Neuronal stem cell (in vitro differentiated cells): Measurements from ENCODE around the gene MAZ.
"Not testable (repeated sequence)": the region's sequence is repeated elsewhere in the genome, so short reads cannot be mapped to it uniquely, and the experiment has no call there.

Experiments
- DNase-seq: peaks from one replicate; pipeline ENCODE4 v3.0.0-alpha.2; 2013; ENCODE audit warnings: low spot score
- H2AFZ ChIP-seq: one replicate; pipeline ENCODE4 v1.6.1; 2013; ENCODE audit warnings: mild to moderate bottlenecking, low read length, inconsistent platforms
- H2AK5ac ChIP-seq: 2 replicates; pipeline ENCODE4 v1.6.1; 2013; ENCODE audit warnings: low read depth, mild to moderate bottlenecking, inconsistent platforms, low read length, moderate library complexity, mixed read lengths
- H2BK120ac ChIP-seq: 2 replicates; pipeline ENCODE4 v1.6.1; 2013; ENCODE audit warnings: low read depth, mild to moderate bottlenecking, inconsistent platforms, low read length, moderate library complexity, mixed read lengths
- H2BK12ac ChIP-seq: one replicate; pipeline ENCODE4 v1.6.1; 2013; ENCODE audit warnings: low read length, inconsistent platforms
- H2BK15ac ChIP-seq: 2 replicates; pipeline ENCODE4 v1.6.1; 2013; ENCODE audit warnings: mild to moderate bottlenecking, low read length, inconsistent platforms, mixed read lengths
- H2BK5ac ChIP-seq: one replicate; pipeline ENCODE4 v1.6.1; 2013; ENCODE audit warnings: inconsistent platforms, mild to moderate bottlenecking, low read length, moderate library complexity
- H3K14ac ChIP-seq: one replicate; pipeline ENCODE4 v1.6.1; 2013; ENCODE audit warnings: low read length, inconsistent platforms
- H3K18ac ChIP-seq: 2 replicates; pipeline ENCODE4 v1.6.1; 2013; ENCODE audit warnings: low read length, inconsistent platforms
- H3K23ac ChIP-seq: 2 replicates; pipeline ENCODE4 v1.6.1; 2013; ENCODE audit warnings: low read depth, mild to moderate bottlenecking, mixed read lengths, low read length, inconsistent platforms; ENCODE audit not compliant: poor library complexity
- H3K27ac ChIP-seq: replicated peaks from 3 replicates; pipeline ENCODE4 v1.5.1; 2013; ENCODE audit warnings: low read length, inconsistent platforms
- H3K27me3 ChIP-seq, 3 experiments: 2 replicates each; pipeline ENCODE4 v1.6.1; 2013; ENCODE audit warnings: low read length in 3 of 3, mild to moderate bottlenecking in 2 of 3, inconsistent platforms in 1 of 3, low read depth in 1 of 3, mixed read lengths in 1 of 3, moderate library complexity in 1 of 3; ENCODE audit not compliant: control insufficient read depth in 3 of 3, insufficient read depth in 3 of 3
- H3K36me3 ChIP-seq, 2 donors: replicated peaks in 1 of 2; 2 replicates each; pipeline ENCODE4 v1.6.1; 2013; ENCODE audit warnings: low read length in 2 of 2; ENCODE audit not compliant: control insufficient read depth in 2 of 2, insufficient read depth in 2 of 2
- H3K4ac ChIP-seq: 2 replicates; pipeline ENCODE4 v1.6.1; 2013; ENCODE audit warnings: inconsistent platforms, mild to moderate bottlenecking, low read length, moderate library complexity
- H3K4me1 ChIP-seq, 2 donors: 1 replicate in 1 of 2; 2 replicates in 1 of 2; pipeline ENCODE4 v1.6.1; 2013; ENCODE audit warnings: low read length in 2 of 2, low read depth in 1 of 2; ENCODE audit not compliant: control insufficient read depth in 2 of 2, insufficient read depth in 1 of 2
- H3K4me2 ChIP-seq: one replicate; pipeline ENCODE4 v1.6.1; 2013; ENCODE audit warnings: mild to moderate bottlenecking, low read length, inconsistent platforms; ENCODE audit not compliant: insufficient read depth, poor library complexity, severe bottlenecking
- H3K4me3 ChIP-seq, 2 donors: 2 replicates each; pipeline ENCODE4 v1.5.1; 2013; ENCODE audit warnings: low read length in 2 of 2, mild to moderate bottlenecking in 2 of 2, inconsistent platforms in 1 of 2, moderate library complexity in 1 of 2
- H3K79me1 ChIP-seq: one replicate; pipeline ENCODE4 v1.6.1; 2013; ENCODE audit warnings: low read depth, mild to moderate bottlenecking, inconsistent platforms, low read length, moderate library complexity
- H3K9ac ChIP-seq: one replicate; pipeline ENCODE4 v1.6.1; 2013; ENCODE audit warnings: mild to moderate bottlenecking, low read depth, low read length, inconsistent platforms; ENCODE audit not compliant: poor library complexity
- H3K9me3 ChIP-seq, 2 donors: replicated peaks in 1 of 2; 2 replicates each; pipeline versions ENCODE3 to v1.6.1; 2013; ENCODE audit warnings: low read length in 2 of 2, mild to moderate bottlenecking in 2 of 2, inconsistent platforms in 1 of 2, low read depth in 1 of 2, mixed read lengths in 1 of 2, moderate library complexity in 1 of 2; ENCODE audit not compliant: control insufficient read depth in 2 of 2, insufficient read depth in 1 of 2
- H4K8ac ChIP-seq: one replicate; pipeline ENCODE4 v1.6.1; 2013; ENCODE audit warnings: low read depth, mild to moderate bottlenecking, inconsistent platforms, low read length, moderate library complexity
- H4K91ac ChIP-seq: one replicate; pipeline ENCODE4 v1.6.1; 2013; ENCODE audit warnings: low read length, low read depth, mild to moderate bottlenecking, inconsistent platforms; ENCODE audit not compliant: poor library complexity
- WGBS, 2 donors: extraction: QIAGEN DNeasy Blood & Tissue Kit; methylation state at CpG; one replicate each; pipeline ENCODE4 v1.1.7; 2013; ENCODE audit warnings: missing lambda C conversion rate in 2 of 2, mixed read lengths in 1 of 2; ENCODE audit not compliant: insufficient read length in 2 of 2, insufficient replicate concordance in 1 of 2; ENCODE audit errors: extremely low coverage in 2 of 2; 5-methylcytosine and 5-hydroxymethylcytosine counted together

The MAZ gene

DNA sequence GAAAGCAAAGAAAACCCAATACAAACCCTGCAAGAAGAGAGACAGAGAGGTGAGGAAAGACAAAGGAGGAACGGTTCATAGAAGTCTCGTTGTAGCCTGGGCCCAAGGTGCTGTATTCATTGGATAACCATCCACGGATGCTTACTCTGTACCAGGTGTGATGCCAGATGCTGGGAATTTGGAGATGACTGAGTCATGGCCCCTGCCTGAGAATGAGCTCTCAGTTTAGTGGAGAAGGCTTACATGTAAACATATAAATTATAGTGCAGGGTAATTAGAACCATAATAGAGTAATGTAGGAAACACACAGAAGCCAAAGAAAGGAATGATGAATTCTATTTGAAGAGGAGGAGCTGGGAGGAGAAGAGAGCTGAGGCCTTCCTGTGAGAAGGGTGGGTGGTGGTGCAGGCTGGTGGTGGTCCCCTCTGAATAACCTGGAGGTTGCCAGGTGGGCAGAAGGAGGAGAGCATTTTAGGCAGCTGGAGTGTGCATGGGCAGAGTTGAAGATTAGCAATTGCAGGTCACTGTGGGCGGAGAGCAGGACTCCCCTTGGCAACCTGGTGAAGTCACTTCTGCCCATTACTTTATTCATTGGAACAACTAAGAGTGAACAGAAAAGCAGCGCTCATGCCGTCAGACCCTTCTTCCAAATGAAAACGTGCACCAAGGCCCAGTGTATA, 35.9 kb upstream of the MAZ start:
- WGBS, 2 donors: no CpG with 5 or more reads among the region's 7 CpGs
- H3K23ac ChIP-seq: no peak overlapping the region
- H3K9me3 ChIP-seq: no peaks in the 10 kb centered on the region
- H3K4me2 ChIP-seq: no peak overlapping the region
- no peak overlapping the region for H2BK15ac ChIP-seq
- H3K4ac ChIP-seq: no peak overlapping the region
- H3K14ac ChIP-seq: no peak overlapping the region
- no peaks in the 10 kb centered on the region for H3K36me3 ChIP-seq
- no peak overlapping the region for H3K18ac ChIP-seq
- peaks cover 0 to 14% (median 2%) of the 10 kb centered on the region in 3 experiments for H3K27me3 ChIP-seq
- H2BK5ac ChIP-seq: no peak overlapping the region
- no peak for DNase-seq
- H3K9ac ChIP-seq: no peak overlapping the region
- H3K27ac ChIP-seq: no peak overlapping the region
- H4K8ac ChIP-seq: no peak overlapping the region
- no peak overlapping the region for H2BK12ac ChIP-seq
- H4K91ac ChIP-seq: no peak overlapping the region
- H3K4me1 ChIP-seq: no peaks in the 10 kb centered on the region
- H2AK5ac ChIP-seq: no peak overlapping the region
- H2AFZ ChIP-seq: no peak overlapping the region
- H2BK120ac ChIP-seq: no peak overlapping the region
- H3K79me1 ChIP-seq: no peaks in the 10 kb centered on the region
- no peak overlapping the region for H3K4me3 ChIP-seq

DNA sequence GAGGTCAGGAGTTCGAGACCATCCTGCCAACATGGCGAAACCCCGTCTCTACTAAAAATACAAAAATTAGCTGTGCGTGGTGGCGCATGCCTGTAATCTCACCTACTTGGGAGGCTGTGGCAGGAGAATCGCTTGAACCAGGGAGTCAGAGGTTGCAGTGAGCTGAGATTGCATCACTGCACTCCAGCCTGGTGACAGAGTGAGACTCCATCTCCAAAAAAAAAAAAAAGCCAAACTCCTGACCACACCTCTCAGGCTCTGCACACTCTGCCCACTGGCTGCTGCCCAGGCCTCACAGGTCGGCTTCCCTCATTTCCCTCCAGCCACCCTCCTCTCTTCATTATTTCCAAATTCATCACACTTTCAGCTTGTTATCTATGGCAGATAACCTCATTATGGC, 34.0 kb upstream of the MAZ start:
- not testable (repeated sequence) for H3K23ac ChIP-seq, H2BK12ac ChIP-seq, H4K8ac ChIP-seq, H3K79me1 ChIP-seq, H2AFZ ChIP-seq, H2BK15ac ChIP-seq, H3K18ac ChIP-seq, H2BK120ac ChIP-seq, H3K4me1 ChIP-seq, H3K36me3 ChIP-seq, H3K4ac ChIP-seq, H3K27ac ChIP-seq, H3K9me3 ChIP-seq, H3K14ac ChIP-seq, H4K91ac ChIP-seq, H2BK5ac ChIP-seq, DNase-seq, H3K4me2 ChIP-seq, H3K4me3 ChIP-seq, H3K9ac ChIP-seq, H2AK5ac ChIP-seq
- WGBS, 2 donors: no CpG with 5 or more reads among the region's 7 CpGs
- H3K27me3 ChIP-seq: peaks cover 0 to 14% (median 2%) of the 10 kb centered on the region in 3 experiments

DNA sequence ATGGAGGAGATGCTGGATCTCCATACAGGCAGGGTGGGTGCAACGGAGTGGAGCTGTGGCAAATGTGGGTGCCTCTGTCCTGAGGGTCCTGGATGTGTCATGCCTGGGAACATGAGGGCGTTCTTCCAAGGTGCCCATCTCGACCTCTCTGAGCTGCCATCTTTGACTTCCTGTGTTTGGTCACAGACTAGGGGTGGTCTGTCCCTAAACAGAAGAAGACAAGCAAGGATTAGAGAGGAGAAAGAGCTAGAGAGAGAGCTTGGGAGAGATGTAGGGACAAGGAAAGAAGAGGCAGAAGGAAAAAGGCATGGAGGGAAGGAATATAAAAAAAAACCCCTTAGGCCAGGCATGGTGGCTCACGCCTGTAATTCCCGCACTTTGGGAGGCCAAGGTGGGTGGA, 31.6 kb upstream of the MAZ start:
- no peak overlapping the region for H2BK5ac ChIP-seq
- no peak overlapping the region for H2AK5ac ChIP-seq
- no peak overlapping the region for H4K91ac ChIP-seq
- no peak overlapping the region for H3K27ac ChIP-seq
- no peak overlapping the region for H4K8ac ChIP-seq
- H3K9me3 ChIP-seq: no peaks in the 10 kb centered on the region
- H3K36me3 ChIP-seq: no peaks in the 10 kb centered on the region
- H3K18ac ChIP-seq: peak overlapping the region; percentile 61
- peaks cover 0 to 2% of the 10 kb centered on the region in 2 donors for H3K4me1 ChIP-seq
- no peak overlapping the region for H3K4me3 ChIP-seq
- H3K9ac ChIP-seq: no peak overlapping the region
- H2BK15ac ChIP-seq: no peak overlapping the region
- no peak overlapping the region for H3K4ac ChIP-seq
- no peak overlapping the region for H2AFZ ChIP-seq
- no peak overlapping the region for H2BK12ac ChIP-seq
- H3K27me3 ChIP-seq: peaks cover 0 to 9% (median 2%) of the 10 kb centered on the region in 3 experiments
- WGBS, 2 donors: no CpG with 5 or more reads among the region's 5 CpGs
- DNase-seq: no peak
- H3K4me2 ChIP-seq: no peak overlapping the region
- no peak overlapping the region for H2BK120ac ChIP-seq
- no peaks in the 10 kb centered on the region for H3K79me1 ChIP-seq
- H3K14ac ChIP-seq: no peak overlapping the region
- H3K23ac ChIP-seq: no peak overlapping the region

DNA sequence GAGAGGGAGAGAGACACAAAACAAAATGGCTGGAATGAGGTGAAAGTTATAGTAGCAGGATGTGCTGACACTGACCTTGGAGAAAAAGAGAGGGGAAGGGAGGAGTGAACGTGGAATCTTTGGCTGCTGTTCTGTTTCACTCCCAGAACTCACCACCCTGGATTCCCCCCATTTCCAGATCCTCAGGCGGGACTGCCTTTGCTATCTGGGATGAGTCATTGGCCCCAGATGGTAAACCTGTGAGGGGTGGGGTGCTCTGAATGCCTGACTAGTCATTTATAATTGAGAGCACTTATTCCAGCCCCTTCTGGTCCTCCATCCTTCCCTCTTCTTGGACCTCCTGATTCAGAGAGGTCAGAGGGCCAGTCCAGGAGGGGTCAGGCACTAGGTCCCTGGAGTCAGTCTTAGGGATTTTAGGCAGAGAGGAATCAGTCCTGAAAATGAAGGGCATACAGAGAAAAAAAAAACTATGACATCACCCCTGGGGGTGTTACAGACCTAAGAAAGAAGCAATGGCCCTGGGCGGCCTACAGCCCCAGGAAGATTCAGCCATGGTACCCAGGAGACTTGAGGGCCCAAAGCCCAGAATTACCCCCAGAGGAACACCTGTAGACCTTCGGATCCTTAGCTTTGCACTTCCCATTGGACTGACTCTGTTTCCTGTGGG, 30.5 kb upstream of the MAZ start:
- no peak overlapping the region for H3K27ac ChIP-seq
- no peak for DNase-seq
- no peak overlapping the region for H2BK12ac ChIP-seq
- H3K4me3 ChIP-seq: no peak overlapping the region
- peaks cover 0 to 2% of the 10 kb centered on the region in 2 donors for H3K4me1 ChIP-seq
- no peak overlapping the region for H2BK15ac ChIP-seq
- H3K9me3 ChIP-seq: no peaks in the 10 kb centered on the region
- H3K27me3 ChIP-seq: peaks cover 0 to 17% (median 2%) of the 10 kb centered on the region in 3 experiments
- no peak overlapping the region for H4K91ac ChIP-seq
- no peak overlapping the region for H2AK5ac ChIP-seq
- no peak overlapping the region for H2BK5ac ChIP-seq
- H3K18ac ChIP-seq: no peak overlapping the region
- WGBS, 2 donors: no CpG with 5 or more reads among the region's 4 CpGs
- H3K36me3 ChIP-seq: no peaks in the 10 kb centered on the region
- no peak overlapping the region for H2BK120ac ChIP-seq
- H3K14ac ChIP-seq: no peak overlapping the region
- H4K8ac ChIP-seq: no peak overlapping the region
- H3K9ac ChIP-seq: no peak overlapping the region
- peak overlapping the region; percentile 22 for H2AFZ ChIP-seq
- H3K4me2 ChIP-seq: no peak overlapping the region
- no peaks in the 10 kb centered on the region for H3K79me1 ChIP-seq
- no peak overlapping the region for H3K23ac ChIP-seq
- H3K4ac ChIP-seq: no peak overlapping the region
